GM18507 (cell line): ENCODE data around the gene NEK7.

ENCODE experiments used
- DNase-seq: peaks from one replicate; pipeline ENCODE4 v3.0.0; 2011; ENCODE audit warnings: low read depth; ENCODE audit not compliant: insufficient read length; ENCODE audit errors: extremely low spot score
- FAIRE-seq: peaks from 2 replicates; lab custom pipeline; 2011; peaks lifted over from hg19 to GRCh38; lab: Jason Lieb, UNC

NEK7 gene

GRCh38 chr1:198370996-198371395 is 214.2 kb downstream of the NEK7 start:
- FAIRE-seq (no peak), DNase-seq (no peak)
